Hair follicle dermal papilla cell (primary cell): Measurements from ENCODE around the gene GPRIN3. TPM values are rescaled to one million over a fixed set of nuclear protein-coding genes. Genes with fewer than 3 reads are reported as not detected.

Experiments
- total RNA-seq: library from RNA; depleted of rRNA; stranded (reverse); fragments of >200 nt; gene quantifications from 2 replicates; pipeline ENCODE4 v1.2.3, GENCODE V29; 2012

GPRIN3 gene
- total RNA-seq: 0.12 and 0.49 TPM in 2 replicates

GRCh38 chr4:89307446-89308160 lies at the start of gene GPRIN3:
TSS of gene GPRIN3 (minus strand) at chr4:89307800. CDS start at chr4:89250110, 57,690 bp downstream.

Other genes starting within 250 kb of the GPRIN3 start
- 14.1 and 19.6 TPM in 2 replicates for gene TIGD2, start 196.3 kb downstream of the GPRIN3 start, total RNA-seq